ENCODE results near the gene NKAP. TPM values are rescaled to one million over a fixed set of nuclear protein-coding genes. Genes with fewer than 3 reads are reported as not detected.

Gene NKAP
- total RNA-seq: 3.6 and 4.1 TPM in 2 replicates

GRCh38 chrX:119943185-119943988 lies at the start of gene NKAP:
NKAP (minus strand) TSS chrX:119943751; CDS start chrX:119943605, 146 bp downstream.

GRCh38 chrX:119895843-119896326 lies 47.7 kb downstream of the NKAP start, which contains the start of gene AKAP14:
AKAP14 (plus strand) TSS chrX:119895893; CDS start chrX:119903224, 7,331 bp downstream.

GRCh38 chrX:119871599-119872395 lies 71.8 kb downstream of the NKAP start, which contains the start of the genes NDUFA1 and RNF113A:
NDUFA1 (plus strand) TSS chrX:119871832; CDS start chrX:119871912, 80 bp downstream.
RNF113A (minus strand) TSS chrX:119871733; CDS start chrX:119871613, 120 bp downstream.

Other genes starting within 250 kb of the NKAP start
- not detected in 2 replicates for gene SOWAHD, start 185.2 kb downstream of the NKAP start, total RNA-seq
- gene RPL39, start 152.1 kb downstream of the NKAP start, total RNA-seq: 1,848 and 2,607 TPM in 2 replicates
- gene UPF3B, start 90.8 kb downstream of the NKAP start, total RNA-seq: 2.0 and 2.5 TPM in 2 replicates
- gene RNF113A, start 72.0 kb downstream of the NKAP start, total RNA-seq: 12.7 and 13.5 TPM in 2 replicates
- gene NDUFA1, start 71.9 kb downstream of the NKAP start, total RNA-seq: 38.2 and 52.6 TPM in 2 replicates
- not detected in 2 replicates for gene AKAP14, start 47.9 kb downstream of the NKAP start, total RNA-seq
- 1.3 TPM in 1 of 2 replicates, not detected in the other for gene RHOXF2B, start 133.9 kb upstream of the NKAP start, total RNA-seq
- not detected in 2 replicates for gene RHOXF1, start 172.2 kb upstream of the NKAP start, total RNA-seq
- gene RHOXF2, start 214.9 kb upstream of the NKAP start, total RNA-seq: not detected in 2 replicates

Data from vein endothelial cell (primary cell).